Right lobe of liver (tissue), 4 donors: ENCODE results near the gene LYSMD4.

Source experiments
- POLR2A ChIP-seq: fragments of 450-650 bp; IDR thresholded peaks from one replicate; pipeline ENCODE4 v1.6.1; 2017; ENCODE audit warnings: antibody characterized with exemption, mild to moderate bottlenecking
- TF ChIP-seq, protein P1 (sequence below), 4 donors: fragments of 200-600 bp in 3 of 4; fragments of 450-650 bp in 1 of 4; IDR thresholded peaks; one replicate each; pipeline versions ENCODE4 v1.5.1 to v1.8.0; 2016 to 2022; ENCODE audit warnings: antibody characterized with exemption in 4 of 4, mild to moderate bottlenecking in 2 of 4
- donor health status: DM: no; HTN: no; CAD: no.
- donor health status: DM: no; HTN: no; CAD: no.
- donor health status: DM: no; HTN: yes; CAD: no.

GRCh38 chr15:99744142-99744541 is 10.9 kb upstream of the LYSMD4 start:
- TF ChIP-seq, protein P1, sequence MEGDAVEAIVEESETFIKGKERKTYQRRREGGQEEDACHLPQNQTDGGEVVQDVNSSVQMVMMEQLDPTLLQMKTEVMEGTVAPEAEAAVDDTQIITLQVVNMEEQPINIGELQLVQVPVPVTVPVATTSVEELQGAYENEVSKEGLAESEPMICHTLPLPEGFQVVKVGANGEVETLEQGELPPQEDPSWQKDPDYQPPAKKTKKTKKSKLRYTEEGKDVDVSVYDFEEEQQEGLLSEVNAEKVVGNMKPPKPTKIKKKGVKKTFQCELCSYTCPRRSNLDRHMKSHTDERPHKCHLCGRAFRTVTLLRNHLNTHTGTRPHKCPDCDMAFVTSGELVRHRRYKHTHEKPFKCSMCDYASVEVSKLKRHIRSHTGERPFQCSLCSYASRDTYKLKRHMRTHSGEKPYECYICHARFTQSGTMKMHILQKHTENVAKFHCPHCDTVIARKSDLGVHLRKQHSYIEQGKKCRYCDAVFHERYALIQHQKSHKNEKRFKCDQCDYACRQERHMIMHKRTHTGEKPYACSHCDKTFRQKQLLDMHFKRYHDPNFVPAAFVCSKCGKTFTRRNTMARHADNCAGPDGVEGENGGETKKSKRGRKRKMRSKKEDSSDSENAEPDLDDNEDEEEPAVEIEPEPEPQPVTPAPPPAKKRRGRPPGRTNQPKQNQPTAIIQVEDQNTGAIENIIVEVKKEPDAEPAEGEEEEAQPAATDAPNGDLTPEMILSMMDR (IDR thresholded peaks at IDR 0.05) = no peak
- TF ChIP-seq POLR2A = no peak
